Ammon's horn (tissue), 1 donor: Measurements from ENCODE around the gene KLHL10.
"Not testable (repeated sequence)": the region's sequence is repeated elsewhere in the genome, so short reads cannot be mapped to it uniquely, and the experiment has no call there.

ENCODE experiments used
- DNase-seq: peaks from one replicate; pipeline ENCODE4 v3.0.0-alpha.2; 2016; ENCODE audit warnings: low spot score

KLHL10 gene

GRCh38 chr17:41813152-41813680, 24.4 kb upstream of the KLHL10 start:
- DNase-seq: no peak

- DNase-seq: no peak
Measured at GRCh38 chr17:41813699-41814124, 23.9 kb upstream of the KLHL10 start.

- no peak for DNase-seq
Measured at GRCh38 chr17:41814195-41814594, 23.4 kb upstream of the KLHL10 start.

- no peak for DNase-seq
Measured at GRCh38 chr17:41816637-41817320, 20.8 kb upstream of the KLHL10 start.

- DNase-seq: no peak
Measured at GRCh38 chr17:41818024-41818423, 19.6 kb upstream of the KLHL10 start.

GRCh38 chr17:41821776-41822175, 15.8 kb upstream of the KLHL10 start:
- DNase-seq: no peak

- DNase-seq: no peak
Measured at GRCh38 chr17:41822216-41823140, 15.1 kb upstream of the KLHL10 start.

GRCh38 chr17:41823141-41823524, 14.5 kb upstream of the KLHL10 start:
- DNase-seq: no peak

- DNase-seq: no peak
Measured at GRCh38 chr17:41823580-41823979, 14.0 kb upstream of the KLHL10 start.

- no peak for DNase-seq
Measured at GRCh38 chr17:41824086-41824485, 13.5 kb upstream of the KLHL10 start.

- no peak for DNase-seq
Measured at GRCh38 chr17:41825175-41825845, 12.3 kb upstream of the KLHL10 start.

- not testable (repeated sequence) for DNase-seq
Measured at GRCh38 chr17:41829961-41830360, 7.7 kb upstream of the KLHL10 start.

GRCh38 chr17:41835214-41835799, 2.3 kb upstream of the KLHL10 start:
- no peak for DNase-seq

- peak; percentile 68 for DNase-seq
Measured at GRCh38 chr17:41835800-41836549, 1.6 kb upstream of the KLHL10 start, which contains the start of gene NT5C3B. Gene NT5C3B (minus strand): TSS chr17:41836232. CDS start chr17:41836193, 39 bp downstream.

- no peak for DNase-seq
Measured at GRCh38 chr17:41836550-41837196, 952 bp upstream of the KLHL10 start.

GRCh38 chr17:41839448-41839847, 1.8 kb downstream of the KLHL10 start:
- not testable (repeated sequence) for DNase-seq

GRCh38 chr17:41840781-41841180, 3.2 kb downstream of the KLHL10 start:
- DNase-seq: not testable (repeated sequence)

- no peak for DNase-seq
Measured at GRCh38 chr17:41844971-41845370, 7.3 kb downstream of the KLHL10 start.

- no peak for DNase-seq
Measured at GRCh38 chr17:41848788-41849187, 11.2 kb downstream of the KLHL10 start.

GRCh38 chr17:41849251-41849990, 11.8 kb downstream of the KLHL10 start:
- no peak for DNase-seq
